GM19099 (cell line): ENCODE measurements around the gene UBE4B.

ENCODE experiments used
- POLR2A ChIP-seq: IDR thresholded peaks from 3 replicates; pipeline ENCODE4 v1.6.1; 2011; ENCODE audit warnings: low read depth; ENCODE audit not compliant: insufficient read length; ENCODE audit errors: extremely low read depth

The UBE4B gene

GRCh38 chr1:10170239-10170574 is 137.4 kb downstream of the UBE4B start:
- no peak for TF ChIP-seq POLR2A

GRCh38 chr1:10171105-10171767 is 138.5 kb downstream of the UBE4B start:
- TF ChIP-seq POLR2A, result no peak

- TF ChIP-seq POLR2A, result no peak
Observed at GRCh38 chr1:10171995-10172669, 139.4 kb downstream of the UBE4B start.

GRCh38 chr1:10173582-10173981 is 140.8 kb downstream of the UBE4B start:
- no peak for TF ChIP-seq POLR2A

- no peak for TF ChIP-seq POLR2A
Observed at GRCh38 chr1:10177876-10178275, 145.1 kb downstream of the UBE4B start.

GRCh38 chr1:10178597-10179405 is 146.0 kb downstream of the UBE4B start:
- no peak for TF ChIP-seq POLR2A

GRCh38 chr1:10179406-10180091 is 146.8 kb downstream of the UBE4B start:
- TF ChIP-seq POLR2A, result no peak

- TF ChIP-seq POLR2A, result no peak
Observed at GRCh38 chr1:10181154-10181553, 148.4 kb downstream of the UBE4B start.

- TF ChIP-seq POLR2A, result no peak
Observed at GRCh38 chr1:10185759-10186158, 153.0 kb downstream of the UBE4B start.

- no peak for TF ChIP-seq POLR2A
Observed at GRCh38 chr1:10186331-10187025, 153.7 kb downstream of the UBE4B start.

- TF ChIP-seq POLR2A, result no peak
Observed at GRCh38 chr1:10187026-10187334, 154.2 kb downstream of the UBE4B start.

- TF ChIP-seq POLR2A, result no peak
Observed at GRCh38 chr1:10188133-10188650, 155.4 kb downstream of the UBE4B start.

GRCh38 chr1:10189659-10190058 is 156.9 kb downstream of the UBE4B start:
- TF ChIP-seq POLR2A, result no peak

GRCh38 chr1:10192263-10192662 is 159.5 kb downstream of the UBE4B start:
- TF ChIP-seq POLR2A, result no peak

GRCh38 chr1:10193288-10193687 is 160.5 kb downstream of the UBE4B start:
- no peak for TF ChIP-seq POLR2A
